Loucy (cell line): ENCODE results near the gene SLC25A26.

Experiments used
- H2AFZ ChIP-seq: fragments of 200-600 bp; sonication (generic); 2 replicates; pipeline ENCODE4 v1.6.0; 2016; ENCODE audit warnings: antibody characterized with exemption, mild to moderate bottlenecking, low read length, moderate library complexity
- H3F3A ChIP-seq: fragments of 200-600 bp; 2 replicates; pipeline ENCODE4 v1.6.0; 2016; ENCODE audit warnings: antibody characterized with exemption, low read depth, mild to moderate bottlenecking
- H3K27me3 ChIP-seq: fragments of 200-600 bp; sonication (generic); 2 replicates; pipeline ENCODE4 v1.6.1; 2014; ENCODE audit warnings: low read length, mild to moderate bottlenecking; ENCODE audit not compliant: insufficient read depth, poor library complexity, severe bottlenecking
- H3K36me3 ChIP-seq: fragments of 200-600 bp; sonication (generic); 2 replicates; pipeline ENCODE4 v1.6.1; 2016; ENCODE audit warnings: low read length; ENCODE audit not compliant: insufficient read depth
- H3K4me1 ChIP-seq: fragments of 200-600 bp; sonication (generic); 2 replicates; pipeline ENCODE4 v1.5.1; 2014; ENCODE audit warnings: low read length, mild to moderate bottlenecking; ENCODE audit not compliant: insufficient read depth, poor library complexity, severe bottlenecking
- H3K4me2 ChIP-seq: fragments of 200-600 bp; sonication (generic); 2 replicates; pipeline ENCODE4 v1.6.0; 2014; ENCODE audit warnings: antibody characterized with exemption, low read length, low read depth, mild to moderate bottlenecking; ENCODE audit not compliant: poor library complexity, severe bottlenecking
- H3K4me3 ChIP-seq: fragments of 200-600 bp; sonication (generic); 2 replicates; pipeline ENCODE4 v1.5.1; 2014; ENCODE audit warnings: low read length, mild to moderate bottlenecking, mixed read lengths; ENCODE audit not compliant: poor library complexity, severe bottlenecking
- H3K79me2 ChIP-seq: fragments of 200-600 bp; sonication (generic); 2 replicates; pipeline ENCODE4 v1.6.1; 2014; ENCODE audit warnings: low read length; ENCODE audit not compliant: insufficient read depth
- H3K9ac ChIP-seq: fragments of 200-600 bp; sonication (generic); 2 replicates; pipeline ENCODE4 v1.6.0; 2014; ENCODE audit warnings: mild to moderate bottlenecking, low read depth, low read length, moderate library complexity; ENCODE audit not compliant: poor library complexity, severe bottlenecking
- H3K9me2 ChIP-seq: fragments of 200-600 bp; sonication (generic); replicated peaks from 2 replicates; pipeline ENCODE4 v1.6.1; 2016; ENCODE audit warnings: low read depth, low read length, mixed read lengths
- H3K9me3 ChIP-seq: fragments of 200-600 bp; sonication (generic); 2 replicates; pipeline ENCODE4 v1.6.1; 2014; ENCODE audit warnings: mild to moderate bottlenecking, antibody characterized with exemption, low read length, low read depth; ENCODE audit not compliant: insufficient read depth
- H4K20me1 ChIP-seq: fragments of 200-600 bp; sonication (generic); 2 replicates; pipeline ENCODE4 v1.6.0; 2014; ENCODE audit warnings: antibody characterized with exemption, low read length, mild to moderate bottlenecking; ENCODE audit not compliant: insufficient read depth, poor library complexity, severe bottlenecking
- EZH2phosphoT487 ChIP-seq: fragments of 200-600 bp; IDR thresholded peaks from 2 replicates; pipeline ENCODE4 v1.6.1; 2018; ENCODE audit warnings: antibody characterized with exemption, mild to moderate bottlenecking, moderate library complexity, borderline replicate concordance
- TF ChIP-seq, protein P1 (sequence below): fragments of 200-600 bp; sonication (generic); conservative IDR thresholded peaks from 2 replicates; pipeline ENCODE4 v1.5.1; 2014; ENCODE audit warnings: mild to moderate bottlenecking, antibody characterized with exemption, low read length

Gene SLC25A26

DNA sequence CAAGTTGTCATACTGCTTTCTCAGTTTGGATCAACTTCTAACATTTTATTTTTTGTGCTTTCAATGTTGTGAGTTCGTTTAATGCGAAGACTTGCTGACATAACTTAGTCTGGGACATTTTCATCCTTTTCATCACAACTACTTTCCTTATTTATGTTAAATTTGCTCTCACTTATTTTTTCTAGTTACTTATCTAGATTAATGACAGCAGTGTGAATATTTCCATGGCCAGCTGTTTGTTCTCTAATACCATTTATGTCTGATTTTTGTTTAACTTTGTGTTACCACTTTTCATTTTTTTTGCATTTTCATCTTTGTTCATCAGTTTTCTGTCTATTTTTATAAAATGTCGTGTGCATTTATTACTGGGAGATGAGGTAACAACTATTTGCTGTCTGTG, 6.2 kb downstream of the SLC25A26 start:
- H3K4me2 ChIP-seq: no peak overlapping the region
- TF ChIP-seq, protein P1, sequence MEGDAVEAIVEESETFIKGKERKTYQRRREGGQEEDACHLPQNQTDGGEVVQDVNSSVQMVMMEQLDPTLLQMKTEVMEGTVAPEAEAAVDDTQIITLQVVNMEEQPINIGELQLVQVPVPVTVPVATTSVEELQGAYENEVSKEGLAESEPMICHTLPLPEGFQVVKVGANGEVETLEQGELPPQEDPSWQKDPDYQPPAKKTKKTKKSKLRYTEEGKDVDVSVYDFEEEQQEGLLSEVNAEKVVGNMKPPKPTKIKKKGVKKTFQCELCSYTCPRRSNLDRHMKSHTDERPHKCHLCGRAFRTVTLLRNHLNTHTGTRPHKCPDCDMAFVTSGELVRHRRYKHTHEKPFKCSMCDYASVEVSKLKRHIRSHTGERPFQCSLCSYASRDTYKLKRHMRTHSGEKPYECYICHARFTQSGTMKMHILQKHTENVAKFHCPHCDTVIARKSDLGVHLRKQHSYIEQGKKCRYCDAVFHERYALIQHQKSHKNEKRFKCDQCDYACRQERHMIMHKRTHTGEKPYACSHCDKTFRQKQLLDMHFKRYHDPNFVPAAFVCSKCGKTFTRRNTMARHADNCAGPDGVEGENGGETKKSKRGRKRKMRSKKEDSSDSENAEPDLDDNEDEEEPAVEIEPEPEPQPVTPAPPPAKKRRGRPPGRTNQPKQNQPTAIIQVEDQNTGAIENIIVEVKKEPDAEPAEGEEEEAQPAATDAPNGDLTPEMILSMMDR: no peak
- no peak for TF ChIP-seq EZH2phosphoT487
- no peaks in the 10 kb centered on the region for H4K20me1 ChIP-seq
- H3K4me1 ChIP-seq: peaks cover 40% of the 10 kb centered on the region
- no peak overlapping the region for H3K4me3 ChIP-seq
- H3K79me2 ChIP-seq: peaks cover 21% of the 10 kb centered on the region; the same call in 1 of the 2 replicates
- H3K27me3 ChIP-seq: no peaks in the 10 kb centered on the region
- no peaks in the 10 kb centered on the region for H3F3A ChIP-seq
- no peak overlapping the region for H3K9ac ChIP-seq
- H2AFZ ChIP-seq: no peak overlapping the region
- no peaks in the 10 kb centered on the region for H3K9me2 ChIP-seq
- H3K36me3 ChIP-seq: no peaks in the 10 kb centered on the region
- no peaks in the 10 kb centered on the region for H3K9me3 ChIP-seq

DNA sequence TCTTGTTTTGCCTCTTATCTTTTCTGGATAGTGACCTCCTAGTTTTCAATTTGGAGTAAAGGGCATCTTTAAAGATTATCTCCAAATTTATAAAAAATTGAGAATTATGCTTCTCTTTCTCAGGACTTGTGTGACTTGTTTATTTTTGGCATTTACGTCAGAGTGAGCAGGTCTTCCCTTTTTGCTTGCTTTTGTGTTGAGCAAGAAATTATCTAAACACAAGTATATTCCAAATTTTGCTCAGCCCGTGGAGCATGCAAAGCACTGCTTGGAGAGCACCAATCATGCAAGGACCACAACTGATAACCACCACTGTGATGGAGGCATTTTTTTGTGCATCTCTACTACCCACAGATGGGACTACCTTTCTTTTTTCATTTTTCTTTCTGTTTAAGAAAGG, 7.1 kb downstream of the SLC25A26 start:
- no peak overlapping the region for H3K4me3 ChIP-seq
- H3K27me3 ChIP-seq: no peaks in the 10 kb centered on the region
- H4K20me1 ChIP-seq: no peaks in the 10 kb centered on the region
- no peaks in the 10 kb centered on the region for H3K9me2 ChIP-seq
- no peak overlapping the region for H2AFZ ChIP-seq
- H3F3A ChIP-seq: no peaks in the 10 kb centered on the region
- H3K36me3 ChIP-seq: no peaks in the 10 kb centered on the region
- peaks cover 46% of the 10 kb centered on the region for H3K4me1 ChIP-seq
- no peak overlapping the region for H3K9ac ChIP-seq
- no peaks in the 10 kb centered on the region for H3K9me3 ChIP-seq
- peaks cover 27% of the 10 kb centered on the region; the same call in 1 of the 2 replicates for H3K79me2 ChIP-seq
- TF ChIP-seq EZH2phosphoT487: no peak
- TF ChIP-seq, protein P1: no peak
- no peak overlapping the region for H3K4me2 ChIP-seq

DNA sequence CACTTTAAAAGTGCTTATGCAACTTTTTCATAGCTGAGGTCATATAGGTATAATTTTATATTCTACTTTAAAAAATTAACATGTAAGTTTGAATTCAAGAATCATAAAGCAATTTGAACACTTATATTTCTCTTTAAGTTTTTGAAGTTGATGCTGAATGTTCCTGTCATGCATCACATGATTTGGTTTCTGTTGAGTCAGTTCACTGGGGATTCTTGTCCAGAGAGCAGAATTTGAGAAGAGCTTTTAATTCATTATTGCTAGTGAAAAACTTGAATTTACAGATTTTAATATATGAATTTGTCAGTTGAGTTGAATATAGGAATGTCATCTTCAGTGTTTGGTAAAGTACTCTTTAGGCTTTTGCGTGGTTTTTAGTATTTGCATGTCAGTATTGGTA, 7.9 kb downstream of the SLC25A26 start:
- Histone ChIP-seq H3K36me3 (no peaks in the 10 kb centered on the region), H3K4me3 (no peak overlapping the region), H3K4me2 (no peak overlapping the region), H3F3A (no peaks in the 10 kb centered on the region), H3K79me2 (peaks cover 23% of the 10 kb centered on the region; the same call in 1 of the 2 replicates), H3K9me2 (no peaks in the 10 kb centered on the region), H4K20me1 (no peaks in the 10 kb centered on the region), H3K9me3 (no peaks in the 10 kb centered on the region), H3K9ac (no peak overlapping the region), H3K27me3 (no peaks in the 10 kb centered on the region), H3K4me1 (peaks cover 43% of the 10 kb centered on the region), H2AFZ (no peak overlapping the region)
- TF ChIP-seq, protein P1: no peak
- TF ChIP-seq EZH2phosphoT487: no peak
